Brain pericyte (primary cell): ENCODE results near the gene PCBP1.
"Not testable (repeated sequence)": the region's sequence is repeated elsewhere in the genome, so short reads cannot be mapped to it uniquely, and the experiment has no call there.

Source experiments
- DNase-seq: peaks from one replicate; pipeline ENCODE4 v3.0.0-alpha.2; 2012; ENCODE audit warnings: low read depth, low spot score

The PCBP1 gene

DNA sequence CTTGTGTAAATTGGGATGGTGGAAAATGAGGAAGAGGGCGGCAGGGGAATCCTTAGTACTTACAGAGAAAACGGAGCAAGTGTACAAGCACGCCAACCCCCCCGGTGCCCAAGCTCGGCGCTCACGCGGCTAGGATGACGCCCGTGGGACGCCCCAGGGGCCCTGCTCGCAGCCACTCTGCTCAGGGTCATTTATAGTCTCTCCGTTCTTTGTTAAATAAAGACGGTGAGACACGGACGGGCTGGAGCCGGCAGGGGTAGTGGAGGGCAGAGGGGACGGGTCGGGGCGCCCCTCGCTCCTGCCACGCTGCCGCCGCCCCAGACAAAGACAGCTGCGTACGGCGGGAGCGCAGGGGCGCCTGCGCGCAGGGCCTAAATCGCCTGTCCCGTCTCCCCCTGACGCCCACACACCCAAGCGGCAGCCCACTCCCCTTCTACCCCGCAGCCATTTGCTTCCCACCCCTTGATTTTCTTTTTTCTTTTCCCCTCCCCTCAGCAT, 37.8 kb downstream of the PCBP1 start:
- no peak for DNase-seq

GRCh38 chr2:70125498-70125898, 38.2 kb downstream of the PCBP1 start:
- no peak for DNase-seq

DNA sequence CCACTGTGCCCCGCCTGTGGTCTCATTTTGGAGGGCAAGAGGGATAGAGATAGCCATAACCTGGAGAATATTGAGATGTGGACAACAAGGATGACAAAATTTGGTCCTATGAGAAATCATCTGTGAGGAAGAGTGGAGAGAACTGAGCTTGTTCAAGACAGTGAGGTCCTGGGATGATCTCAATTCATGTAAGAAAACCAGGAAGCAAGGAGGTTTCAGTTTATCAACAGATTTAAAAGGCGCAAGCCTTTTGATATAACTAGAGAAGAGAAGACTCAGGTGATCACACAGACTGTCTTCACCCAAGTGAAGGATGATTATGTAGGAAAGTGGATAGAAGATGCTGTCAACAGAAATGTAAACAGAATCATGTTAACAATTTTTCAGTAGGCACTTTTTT, 39.1 kb downstream of the PCBP1 start:
- DNase-seq = no peak

DNA sequence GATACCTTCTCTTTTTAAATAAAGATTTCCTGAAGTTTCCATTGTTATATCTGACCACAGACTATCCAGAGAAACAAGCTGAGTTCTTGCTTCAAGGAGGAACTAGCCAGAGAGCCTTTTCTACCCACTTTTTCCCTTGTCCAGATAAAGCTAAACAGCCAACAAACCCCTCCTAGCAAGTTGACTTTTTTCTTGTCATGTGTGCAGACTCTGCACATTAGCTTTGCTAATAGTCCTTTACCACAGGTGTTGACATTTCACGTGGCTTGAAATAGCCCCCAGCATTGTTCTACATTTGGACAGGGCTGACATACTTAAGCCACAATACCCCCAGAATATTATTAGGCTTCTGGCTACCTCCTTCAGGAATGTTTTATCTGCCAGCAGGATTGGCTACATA, 40.7 kb downstream of the PCBP1 start:
- DNase-seq = no peak

DNA sequence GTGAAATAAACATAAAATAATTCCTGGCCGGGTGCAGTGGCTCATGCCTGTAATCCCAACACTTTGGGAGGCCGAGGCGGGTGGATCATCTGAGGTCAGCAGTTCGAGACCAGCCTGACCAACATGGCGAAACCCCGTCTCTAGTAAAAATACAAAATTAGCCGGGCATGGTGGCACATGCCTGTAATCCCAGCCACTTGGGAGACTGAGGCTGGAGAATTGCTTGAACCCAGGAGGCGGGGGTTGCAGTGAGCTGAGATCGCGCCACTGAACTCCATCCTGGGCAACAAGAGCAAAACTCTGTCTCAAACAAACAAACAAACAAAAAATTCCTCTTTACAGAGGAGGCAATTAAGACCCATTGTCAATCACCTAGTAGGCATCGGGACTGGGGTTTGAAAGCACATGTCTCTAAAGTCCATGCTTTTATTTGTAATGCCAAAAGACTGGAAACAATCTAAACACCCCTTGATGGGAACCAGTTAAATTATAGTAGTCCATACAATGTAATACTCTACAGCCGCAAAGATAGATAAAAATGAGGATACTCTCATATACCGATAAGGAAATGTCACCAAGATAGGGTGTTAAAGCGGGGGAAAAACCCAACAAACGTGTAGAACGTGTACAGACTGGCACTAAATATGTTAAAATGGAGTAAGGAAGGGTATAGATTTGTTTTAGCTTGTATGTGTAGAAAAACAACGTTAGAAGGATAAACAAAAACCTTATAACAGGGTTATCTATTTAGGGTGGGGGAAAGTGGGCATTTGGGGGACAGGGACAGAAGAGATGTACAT, 44.3 kb downstream of the PCBP1 start:
- not testable (repeated sequence) for DNase-seq

- DNase-seq = no peak
Observed at GRCh38 chr2:70132244-70133126, 45.2 kb downstream of the PCBP1 start.

GRCh38 chr2:70133127-70133452, 45.8 kb downstream of the PCBP1 start:
- no peak for DNase-seq

DNA sequence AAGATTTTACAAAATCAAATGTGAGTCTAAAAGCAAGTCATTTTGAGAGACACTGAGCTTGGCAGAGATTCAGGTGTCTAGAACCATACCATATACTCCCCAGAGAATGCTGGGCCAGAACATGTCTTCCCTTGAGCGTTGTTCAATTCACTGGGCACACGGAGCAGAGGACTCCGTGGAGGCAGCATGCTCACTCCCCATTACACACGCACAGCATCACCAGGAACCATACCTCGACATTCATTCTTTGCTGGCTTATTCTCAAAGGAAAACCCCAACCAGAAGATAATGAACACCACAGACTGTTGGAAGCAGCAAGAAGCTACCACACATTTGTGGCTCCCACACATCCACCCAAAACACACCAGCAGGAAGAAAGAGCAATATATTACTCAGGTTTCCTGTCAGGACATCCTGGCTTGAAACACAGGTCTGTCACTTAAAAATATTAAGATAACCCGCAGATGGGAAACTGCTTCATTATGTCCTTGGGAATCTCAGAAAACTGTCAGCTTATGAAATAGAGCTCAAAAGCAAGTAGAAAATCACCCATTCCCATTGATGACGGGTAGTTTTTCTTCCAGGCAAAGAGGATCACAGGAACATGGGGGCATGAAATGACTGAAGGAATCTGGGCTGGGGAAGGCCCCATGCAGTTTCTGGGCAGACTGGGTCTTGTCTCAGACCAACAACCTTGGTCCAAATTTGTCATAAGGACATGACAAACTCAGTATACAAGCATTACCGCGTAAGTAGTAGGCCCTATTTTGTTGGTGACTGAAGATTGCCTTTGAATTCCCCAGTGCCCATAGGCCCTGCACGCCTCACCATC, 46.4 kb downstream of the PCBP1 start:
- no peak for DNase-seq

DNA sequence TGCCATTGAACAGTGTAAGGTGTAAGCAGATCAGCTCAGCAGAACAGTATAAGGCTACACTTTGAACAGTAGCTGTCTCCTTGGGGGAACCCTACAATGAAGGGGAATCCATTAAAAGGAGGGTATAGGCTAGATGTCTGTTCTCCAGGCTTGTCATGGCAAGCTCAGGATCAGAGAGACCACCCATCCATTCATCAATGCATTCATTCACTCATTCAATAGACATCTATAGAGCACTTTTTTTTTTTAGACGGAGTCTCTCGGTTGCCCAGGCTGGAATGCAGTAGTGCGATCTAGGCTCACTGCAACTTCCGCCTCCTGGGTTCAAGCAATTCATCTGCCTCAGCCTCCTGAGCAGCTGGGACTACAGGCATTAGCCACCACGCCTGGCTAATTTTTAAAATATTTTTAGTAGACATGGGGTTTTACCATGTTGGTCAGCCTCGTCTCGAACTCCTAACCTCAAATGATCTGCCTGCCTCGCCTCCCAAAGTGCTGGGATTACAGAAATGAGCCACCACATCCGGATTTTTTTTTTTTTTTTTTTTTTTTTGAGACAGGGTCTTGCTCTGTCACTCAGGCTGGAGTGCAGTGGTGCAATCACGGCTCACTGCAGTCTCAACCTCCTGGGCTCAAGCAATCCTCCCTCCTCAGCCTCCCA, 47.2 kb downstream of the PCBP1 start:
- DNase-seq = not testable (repeated sequence)
